Measurements from ENCODE around the gene COPA. TPM values are rescaled to one million over a fixed set of nuclear protein-coding genes. Genes with fewer than 3 reads are reported as not detected.

COPA gene
- total RNA-seq, 1 donor from 2014 or later, result 153 TPM

DNA sequence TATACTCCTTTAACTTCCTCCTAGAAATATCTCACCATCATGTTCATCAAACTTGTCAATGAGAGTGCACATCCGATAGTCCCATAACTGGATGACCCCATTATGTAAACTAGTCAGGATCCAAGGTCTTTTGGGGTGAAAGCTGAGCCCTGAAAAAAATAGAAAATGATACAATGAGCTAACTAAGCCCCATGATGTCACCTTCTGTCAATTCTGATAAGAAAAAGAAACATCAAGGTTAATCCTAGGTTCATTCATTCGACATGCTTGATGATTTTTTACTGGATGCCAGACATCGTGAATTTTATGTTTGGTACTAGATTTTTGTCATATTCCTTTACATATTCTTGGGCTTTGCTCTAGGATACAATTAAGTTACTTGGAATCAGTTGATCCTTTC, 2.9 kb downstream of the COPA start:
- Mint-ChIP-seq H3K27ac (peak overlapping the region; percentile 48), H3K4me1 (ENCODE audit: low read depth) (peaks cover 42% of the 10 kb centered on the region)
- intact Hi-C loops (cut with micrococcal nuclease), result loop anchor here (5.0 kb wide), 2 partner anchors 37 to 267 kb away; no protein-coding TSS in a partner anchor

DNA sequence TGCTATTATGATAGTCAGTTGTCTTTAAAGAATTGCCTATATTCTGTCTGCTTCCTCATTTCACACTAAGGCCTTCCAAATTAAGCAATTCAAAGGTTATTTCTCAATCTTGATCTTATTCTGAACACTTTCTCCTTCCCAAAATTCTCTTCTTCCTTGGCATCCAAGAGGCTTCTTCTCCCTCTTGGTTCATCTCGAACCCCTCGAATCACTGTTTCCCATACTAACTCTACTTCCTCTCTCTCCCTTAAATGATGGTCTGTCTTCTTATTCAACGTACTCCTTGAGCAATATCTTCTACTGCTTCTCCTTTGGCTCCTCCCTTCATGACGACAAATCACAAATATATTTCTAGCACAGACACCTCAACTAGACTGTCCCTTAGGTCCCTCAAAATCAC, 4.5 kb downstream of the COPA start:
- Mint-ChIP-seq H3K27me3 (ENCODE audit: low read depth) (no peaks in the 10 kb centered on the region), H3K9me3 (no peaks in the 10 kb centered on the region), H3K36me3 (ENCODE audit: low read depth) (peaks cover 63% of the 10 kb centered on the region), H3K4me1 (ENCODE audit: low read depth) (peaks cover 33% of the 10 kb centered on the region), H3K27ac (no peak overlapping the region), H3K4me3 (ENCODE audit: low read depth) (no peak overlapping the region)
- intact Hi-C loops (cut with micrococcal nuclease), result no loop called here
- DNase-seq (ENCODE audit: low spot score), result no peak

More for the DNA sequence above, 2.9 kb downstream of the COPA start:
- no peak overlapping the region for H3K4me3 Mint-ChIP-seq (ENCODE audit: low read depth)
- H3K27me3 Mint-ChIP-seq (ENCODE audit: low read depth), result no peaks in the 10 kb centered on the region
- no peaks in the 10 kb centered on the region for H3K9me3 Mint-ChIP-seq
- H3K36me3 Mint-ChIP-seq (ENCODE audit: low read depth), result peaks cover 60% of the 10 kb centered on the region
- no peak for DNase-seq (ENCODE audit: low spot score)

DNA sequence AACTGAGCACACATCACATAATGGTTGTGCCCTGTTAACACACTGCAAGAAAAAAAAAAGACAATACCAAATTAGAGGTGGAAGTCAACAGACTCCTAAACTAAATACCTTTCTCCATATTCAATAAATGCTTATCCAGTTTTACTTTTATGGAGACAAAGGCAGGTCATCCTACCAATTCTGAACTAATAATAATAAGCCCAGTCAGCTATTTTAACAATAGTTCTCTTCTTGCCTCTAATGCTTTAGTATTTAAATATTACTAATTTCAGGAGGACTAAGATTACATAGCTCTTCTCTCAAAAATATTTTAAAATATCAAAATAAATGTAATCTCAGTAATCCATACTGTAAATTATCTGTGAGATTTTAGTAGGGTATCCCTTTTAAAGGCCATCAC, 10.5 kb downstream of the COPA start:
- DNase-seq (ENCODE audit: low spot score), result no peak
- H3K36me3 Mint-ChIP-seq (ENCODE audit: low read depth), result peaks cover 66% of the 10 kb centered on the region
- no peak overlapping the region for H3K4me3 Mint-ChIP-seq (ENCODE audit: low read depth)
- no peaks in the 10 kb centered on the region for H3K27me3 Mint-ChIP-seq (ENCODE audit: low read depth)
- no peaks in the 10 kb centered on the region for H3K4me1 Mint-ChIP-seq (ENCODE audit: low read depth)
- no peak overlapping the region for H3K27ac Mint-ChIP-seq
- intact Hi-C loops (cut with micrococcal nuclease), result no loop called here
- H3K9me3 Mint-ChIP-seq, result no peaks in the 10 kb centered on the region

- Mint-ChIP-seq H3K27ac (no peak overlapping the region), H3K4me3 (ENCODE audit: low read depth) (no peak overlapping the region), H3K27me3 (ENCODE audit: low read depth) (no peaks in the 10 kb centered on the region), H3K36me3 (ENCODE audit: low read depth) (peaks cover 71% of the 10 kb centered on the region), H3K4me1 (ENCODE audit: low read depth) (no peaks in the 10 kb centered on the region), H3K9me3 (no peaks in the 10 kb centered on the region)
- DNase-seq (ENCODE audit: low spot score), result no peak
- intact Hi-C loops (cut with micrococcal nuclease), result no loop called here
These were observed 12.9 kb downstream of the COPA start for GRCh38 chr1:160330119-160330518.

- no peak for DNase-seq (ENCODE audit: low spot score)
- Mint-ChIP-seq H3K27ac (no peak overlapping the region), H3K9me3 (no peaks in the 10 kb centered on the region), H3K4me1 (ENCODE audit: low read depth) (no peaks in the 10 kb centered on the region), H3K36me3 (ENCODE audit: low read depth) (peaks cover 69% of the 10 kb centered on the region), H3K27me3 (ENCODE audit: low read depth) (no peaks in the 10 kb centered on the region), H3K4me3 (ENCODE audit: low read depth) (no peak overlapping the region)
- intact Hi-C loops (cut with micrococcal nuclease), result no loop called here
These were observed 14.9 kb downstream of the COPA start for GRCh38 chr1:160328184-160328583.

DNA sequence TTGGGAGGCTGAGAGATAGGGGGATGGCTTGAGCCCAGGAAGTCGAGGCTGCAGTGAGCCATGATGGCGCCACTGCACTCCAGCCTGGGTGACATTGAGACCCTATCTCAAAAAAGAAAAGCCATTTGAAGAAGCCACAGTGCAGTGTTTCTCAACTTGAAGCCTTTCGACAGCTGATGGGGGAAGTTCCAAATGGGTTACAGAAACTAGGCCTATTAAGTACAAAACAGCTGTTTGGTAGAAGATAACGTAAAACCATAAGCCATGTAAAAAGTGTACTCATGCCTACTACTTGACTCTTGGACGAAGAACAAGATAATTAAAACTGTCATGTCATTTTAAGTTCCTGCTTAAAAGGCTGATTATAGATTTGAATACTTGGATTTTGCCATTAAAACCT, 16.6 kb downstream of the COPA start:
- no peaks in the 10 kb centered on the region for H3K9me3 Mint-ChIP-seq
- no peak for DNase-seq (ENCODE audit: low spot score)
- H3K27ac Mint-ChIP-seq, result no peak overlapping the region
- no peaks in the 10 kb centered on the region for H3K4me1 Mint-ChIP-seq (ENCODE audit: low read depth)
- intact Hi-C loops (cut with micrococcal nuclease), result no loop called here
- H3K4me3 Mint-ChIP-seq (ENCODE audit: low read depth), result no peak overlapping the region
- peaks cover 70% of the 10 kb centered on the region for H3K36me3 Mint-ChIP-seq (ENCODE audit: low read depth)
- H3K27me3 Mint-ChIP-seq (ENCODE audit: low read depth), result no peaks in the 10 kb centered on the region

GRCh38 chr1:160325252-160325651, 17.8 kb downstream of the COPA start:
- H3K4me3 Mint-ChIP-seq (ENCODE audit: low read depth), result no peak overlapping the region
- H3K27ac Mint-ChIP-seq, result no peak overlapping the region
- H3K4me1 Mint-ChIP-seq (ENCODE audit: low read depth), result no peaks in the 10 kb centered on the region
- no peaks in the 10 kb centered on the region for H3K27me3 Mint-ChIP-seq (ENCODE audit: low read depth)
- intact Hi-C loops (cut with micrococcal nuclease), result no loop called here
- H3K9me3 Mint-ChIP-seq, result no peaks in the 10 kb centered on the region
- no peak for DNase-seq (ENCODE audit: low spot score)
- peaks cover 68% of the 10 kb centered on the region for H3K36me3 Mint-ChIP-seq (ENCODE audit: low read depth)

- no peak overlapping the region for H3K27ac Mint-ChIP-seq
These were observed 20.2 kb downstream of the COPA start for GRCh38 chr1:160322831-160323230.

GRCh38 chr1:160315359-160315758, 27.7 kb downstream of the COPA start:
- H3K36me3 Mint-ChIP-seq (ENCODE audit: low read depth), result peaks cover 88% of the 10 kb centered on the region
- no peak overlapping the region for H3K4me3 Mint-ChIP-seq (ENCODE audit: low read depth)
- no peak for DNase-seq (ENCODE audit: low spot score)
- H3K27me3 Mint-ChIP-seq (ENCODE audit: low read depth), result no peaks in the 10 kb centered on the region
- intact Hi-C loops (cut with micrococcal nuclease), result no loop called here
- peaks cover 14% of the 10 kb centered on the region for H3K9me3 Mint-ChIP-seq
- peaks cover 15% of the 10 kb centered on the region for H3K4me1 Mint-ChIP-seq (ENCODE audit: low read depth)
- H3K27ac Mint-ChIP-seq, result no peak overlapping the region

More at GRCh38 chr1:160322831-160323230, 20.2 kb downstream of the COPA start:
- no peak overlapping the region for H3K4me3 Mint-ChIP-seq (ENCODE audit: low read depth)
- no peaks in the 10 kb centered on the region for H3K27me3 Mint-ChIP-seq (ENCODE audit: low read depth)
- peaks cover 2% of the 10 kb centered on the region for H3K9me3 Mint-ChIP-seq
- peaks cover 70% of the 10 kb centered on the region for H3K36me3 Mint-ChIP-seq (ENCODE audit: low read depth)
- intact Hi-C loops (cut with micrococcal nuclease), result no loop called here
- DNase-seq (ENCODE audit: low spot score), result no peak
- peaks cover 6% of the 10 kb centered on the region for H3K4me1 Mint-ChIP-seq (ENCODE audit: low read depth)

GRCh38 chr1:160309571-160309970, 33.5 kb downstream of the COPA start:
- Mint-ChIP-seq H3K27me3 (ENCODE audit: low read depth) (no peaks in the 10 kb centered on the region), H3K36me3 (ENCODE audit: low read depth) (peaks cover 87% of the 10 kb centered on the region), H3K9me3 (no peaks in the 10 kb centered on the region), H3K27ac (peak overlapping the region; percentile 23), H3K4me3 (ENCODE audit: low read depth) (no peak overlapping the region), H3K4me1 (ENCODE audit: low read depth) (no peaks in the 10 kb centered on the region)
- DNase-seq (ENCODE audit: low spot score), result no peak
- intact Hi-C loops (cut with micrococcal nuclease), result no loop called here

DNA sequence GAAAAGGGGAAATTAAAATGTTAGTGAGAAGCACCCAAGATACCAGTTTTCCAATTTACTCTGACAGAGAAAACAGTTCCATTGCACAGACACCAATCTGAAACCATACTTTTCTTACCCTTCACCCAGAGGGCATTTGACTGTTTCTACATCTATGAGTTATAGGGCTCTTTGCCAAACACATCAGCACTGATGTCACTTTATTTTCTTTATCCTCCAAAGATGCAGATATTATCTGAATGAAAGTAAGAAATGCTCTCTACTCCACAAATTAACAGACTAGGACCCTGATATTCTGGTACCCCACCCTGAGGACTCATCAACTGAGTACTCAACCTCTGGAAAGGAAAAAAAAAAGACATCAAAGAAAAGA, 33.9 kb downstream of the COPA start:
- Mint-ChIP-seq H3K36me3 (ENCODE audit: low read depth) (peaks cover 84% of the 10 kb centered on the region), H3K9me3 (no peaks in the 10 kb centered on the region), H3K4me1 (ENCODE audit: low read depth) (no peaks in the 10 kb centered on the region), H3K27me3 (ENCODE audit: low read depth) (no peaks in the 10 kb centered on the region), H3K27ac (peak overlapping the region; percentile 23), H3K4me3 (ENCODE audit: low read depth) (no peak overlapping the region)
- DNase-seq (ENCODE audit: low spot score), result no peak
- intact Hi-C loops (cut with micrococcal nuclease), result no loop called here

GRCh38 chr1:160308451-160309184, 34.4 kb downstream of the COPA start:
- Mint-ChIP-seq H3K4me3 (ENCODE audit: low read depth) (no peak overlapping the region), H3K4me1 (ENCODE audit: low read depth) (no peaks in the 10 kb centered on the region), H3K36me3 (ENCODE audit: low read depth) (peaks cover 81% of the 10 kb centered on the region), H3K9me3 (no peaks in the 10 kb centered on the region), H3K27me3 (ENCODE audit: low read depth) (no peaks in the 10 kb centered on the region), H3K27ac (no peak overlapping the region)
- intact Hi-C loops (cut with micrococcal nuclease), result no loop called here
- DNase-seq (ENCODE audit: low spot score), result no peak

DNA sequence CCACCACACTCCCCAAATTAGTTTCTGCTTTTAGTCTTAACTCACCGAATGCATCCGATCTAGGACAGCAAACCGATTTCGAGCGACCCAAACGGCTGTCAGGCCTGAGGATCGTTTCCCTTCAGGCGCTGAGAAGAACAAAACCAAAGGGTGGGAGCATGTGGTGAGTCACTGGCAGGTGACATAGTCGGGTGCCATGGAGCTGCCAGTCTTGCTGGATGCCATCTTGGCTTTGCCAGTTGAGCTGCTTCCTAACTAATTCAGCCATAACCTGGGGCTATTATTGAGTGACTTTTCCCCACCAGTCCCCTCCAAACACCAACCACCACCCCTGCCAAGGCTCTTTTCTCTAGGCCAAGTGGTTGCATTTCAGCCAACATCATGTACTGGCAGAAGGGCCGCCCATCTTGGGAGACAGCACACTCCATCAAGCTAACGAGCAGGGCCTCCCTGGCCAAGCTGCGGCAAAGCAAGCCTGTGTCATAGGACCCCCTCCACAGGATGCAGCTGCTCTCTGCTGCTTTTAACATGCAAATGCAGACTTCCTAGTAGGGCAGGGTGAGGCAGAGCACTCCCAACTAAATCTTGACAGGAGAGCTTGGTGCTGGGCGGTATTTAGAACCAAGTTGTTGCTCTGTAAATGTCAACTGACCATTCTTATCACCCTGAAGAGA, 35.8 kb downstream of the COPA start:
- H3K36me3 Mint-ChIP-seq (ENCODE audit: low read depth), result peaks cover 78% of the 10 kb centered on the region
- no peaks in the 10 kb centered on the region for H3K9me3 Mint-ChIP-seq
- no peak overlapping the region for H3K4me3 Mint-ChIP-seq (ENCODE audit: low read depth)
- no peaks in the 10 kb centered on the region for H3K27me3 Mint-ChIP-seq (ENCODE audit: low read depth)
- no peak for DNase-seq (ENCODE audit: low spot score)
- intact Hi-C loops (cut with micrococcal nuclease), result no loop called here
- no peak overlapping the region for H3K27ac Mint-ChIP-seq
- no peaks in the 10 kb centered on the region for H3K4me1 Mint-ChIP-seq (ENCODE audit: low read depth)

All from activated T-helper 2 cell treated with anti-CD3 and anti-CD28 coated beads, Interferon-gamma antibody, Interleukin-2, Interleukin-4, amounts not matched to agents 10 μg/mL and 5 μg/mL and 100 μg/mL, durations not matched to agents 14 hours and 24 hours and 36 hours (primary cell).